ENCODE measurements around the gene FGF22. TPM values are rescaled to one million over a fixed set of nuclear protein-coding genes. Genes with fewer than 3 reads are reported as not detected.
A peak's percentile ranks its signal among the peaks of the same experiment; 100 is the strongest.

Gene FGF22
- total and polyA plus RNA-seq, 2 of the 13 experiments (the other 11 are each of a cell fraction or from before 2014, with no cell fraction given), result 0.24 TPM; not detected in 1

- no peak for TF ChIP-seq POGK (CRISPR knock-in tag; conservative IDR thresholded peaks at IDR 0.05)
- no peak for TF ChIP-seq GLMP (CRISPR knock-in tag; IDR thresholded peaks at IDR 0.05; ENCODE audit: borderline replicate concordance)
- TF ChIP-seq FOXJ3 (CRISPR knock-in tag; IDR thresholded peaks at IDR 0.05; ENCODE audit: borderline replicate concordance), result no peak
- TF ChIP-seq ZNF317 (CRISPR knock-in tag; IDR thresholded peaks at IDR 0.05), result no peak
- TF ChIP-seq E2F1 (CRISPR knock-in tag; IDR thresholded peaks at IDR 0.05), result no peak
- TF ChIP-seq USF2 (IDR thresholded peaks at IDR 0.05; ENCODE audit: low read depth, low read length), result peak; percentile 40; the same call in 1 of the 2 replicates
- peak; percentile 80 for TF ChIP-seq USF2 (CRISPR knock-in tag; IDR thresholded peaks at IDR 0.05; ENCODE audit: borderline replicate concordance)
- TF ChIP-seq KLF15 (CRISPR knock-in tag; IDR thresholded peaks at IDR 0.05; ENCODE audit: borderline replicate concordance), result no peak
- no peak for TF ChIP-seq ZSCAN12 (CRISPR knock-in tag; IDR thresholded peaks at IDR 0.05)
- TF ChIP-seq NFKB2 (CRISPR knock-in tag; IDR thresholded peaks at IDR 0.05; ENCODE audit: borderline replicate concordance), result no peak
- TF ChIP-seq ZC3H13 (CRISPR knock-in tag; IDR thresholded peaks at IDR 0.05), result no peak; the same call in 1 of the 2 replicates
- TF ChIP-seq RERE (CRISPR knock-in tag; IDR thresholded peaks at IDR 0.05; ENCODE audit: low read depth), result no peak
- TF ChIP-seq FOXP1 (IDR thresholded peaks at IDR 0.05), result no peak
- no peak for TF ChIP-seq FOXP1 (CRISPR knock-in tag; IDR thresholded peaks at IDR 0.05)
- TF ChIP-seq RBAK (CRISPR knock-in tag; IDR thresholded peaks at IDR 0.05), result no peak
- no peak for TF ChIP-seq NR2F6 (IDR thresholded peaks at IDR 0.05)
- TF ChIP-seq NR2F6 (CRISPR knock-in tag; IDR thresholded peaks at IDR 0.05), result no peak
- no peak for TF ChIP-seq TBX3 (IDR thresholded peaks at IDR 0.05; ENCODE audit: borderline replicate concordance)
- no peak; the same call in 1 of the 2 replicates for TF ChIP-seq ZNF790 (CRISPR knock-in tag; IDR thresholded peaks at IDR 0.05; ENCODE audit: borderline replicate concordance)
Measured at GRCh38 chr19:680287-681028, 40.8 kb downstream of the FGF22 start (continued).
